ENCODE data around the gene ARHGEF11.

Gene ARHGEF11

DNA sequence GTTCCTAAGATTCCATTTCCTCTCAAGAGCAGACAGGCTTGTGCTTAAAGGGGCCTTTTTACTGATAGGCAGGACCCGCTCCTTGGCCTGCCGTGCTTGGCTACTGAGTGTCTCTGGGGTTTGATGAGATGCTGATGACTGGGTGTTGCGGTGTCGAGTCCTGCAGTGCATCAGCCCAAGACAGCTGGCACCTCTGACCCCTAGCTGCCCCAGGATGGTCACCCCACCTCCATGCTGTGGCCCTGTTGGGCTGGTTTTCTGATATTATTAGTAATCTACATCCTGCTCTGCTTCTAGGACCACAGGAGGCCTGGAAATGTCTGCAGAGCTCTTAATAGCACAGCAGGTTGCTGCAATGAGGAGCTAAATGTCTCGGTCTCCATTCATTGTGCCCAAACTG is 96.4 kb downstream of the ARHGEF11 start:
- TF ChIP-seq, protein P1, sequence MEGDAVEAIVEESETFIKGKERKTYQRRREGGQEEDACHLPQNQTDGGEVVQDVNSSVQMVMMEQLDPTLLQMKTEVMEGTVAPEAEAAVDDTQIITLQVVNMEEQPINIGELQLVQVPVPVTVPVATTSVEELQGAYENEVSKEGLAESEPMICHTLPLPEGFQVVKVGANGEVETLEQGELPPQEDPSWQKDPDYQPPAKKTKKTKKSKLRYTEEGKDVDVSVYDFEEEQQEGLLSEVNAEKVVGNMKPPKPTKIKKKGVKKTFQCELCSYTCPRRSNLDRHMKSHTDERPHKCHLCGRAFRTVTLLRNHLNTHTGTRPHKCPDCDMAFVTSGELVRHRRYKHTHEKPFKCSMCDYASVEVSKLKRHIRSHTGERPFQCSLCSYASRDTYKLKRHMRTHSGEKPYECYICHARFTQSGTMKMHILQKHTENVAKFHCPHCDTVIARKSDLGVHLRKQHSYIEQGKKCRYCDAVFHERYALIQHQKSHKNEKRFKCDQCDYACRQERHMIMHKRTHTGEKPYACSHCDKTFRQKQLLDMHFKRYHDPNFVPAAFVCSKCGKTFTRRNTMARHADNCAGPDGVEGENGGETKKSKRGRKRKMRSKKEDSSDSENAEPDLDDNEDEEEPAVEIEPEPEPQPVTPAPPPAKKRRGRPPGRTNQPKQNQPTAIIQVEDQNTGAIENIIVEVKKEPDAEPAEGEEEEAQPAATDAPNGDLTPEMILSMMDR (conservative IDR thresholded peaks at IDR 0.05; ENCODE audit: low read depth), result no peak
- H3K27ac ChIP-seq, result no peak overlapping the region
- CTCF ChIA-PET, result interaction anchor here (0.6 to 1.6 kb wide), 3 partner anchors 11 to 139 kb away, joined by 3 to 10 read pairs (median 6); no protein-coding TSS in a partner anchor
- DNase-seq (ENCODE audit: low spot score), result no peak
- POLR2A ChIA-PET (ENCODE audit: low non-redundant PET), result no interaction called here

DNA sequence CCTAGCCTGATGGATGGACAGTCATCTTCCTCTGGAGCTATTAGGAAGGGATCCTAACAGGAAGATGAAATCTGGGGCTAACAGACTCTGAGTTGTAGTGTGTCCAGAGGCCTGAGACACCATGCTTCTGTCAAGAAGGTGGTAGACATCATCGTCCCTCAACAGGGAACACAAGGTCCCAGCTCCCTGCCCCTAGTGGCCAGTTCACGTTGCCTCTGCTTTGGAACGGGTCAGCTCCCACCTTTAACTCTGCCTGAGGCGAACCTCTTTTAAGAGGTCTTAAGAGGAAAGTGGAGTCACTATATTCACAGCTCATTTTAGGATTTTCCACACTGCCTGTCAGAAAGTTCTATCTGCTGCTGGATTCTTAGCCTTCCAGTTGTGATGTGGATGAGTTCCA is 96.8 kb downstream of the ARHGEF11 start:
- H3K27ac ChIP-seq, result no peak overlapping the region
- ChIA-PET POLR2A (ENCODE audit: low non-redundant PET) (no interaction called here), CTCF (interaction anchor here (0.6 to 1.6 kb wide), 4 partner anchors 21 to 140 kb away, joined by 3 to 10 read pairs (median 5); no protein-coding TSS in a partner anchor)
- TF ChIP-seq, protein P1 (conservative IDR thresholded peaks at IDR 0.05; ENCODE audit: low read depth), result no peak
- no peak for DNase-seq (ENCODE audit: low spot score)

DNA sequence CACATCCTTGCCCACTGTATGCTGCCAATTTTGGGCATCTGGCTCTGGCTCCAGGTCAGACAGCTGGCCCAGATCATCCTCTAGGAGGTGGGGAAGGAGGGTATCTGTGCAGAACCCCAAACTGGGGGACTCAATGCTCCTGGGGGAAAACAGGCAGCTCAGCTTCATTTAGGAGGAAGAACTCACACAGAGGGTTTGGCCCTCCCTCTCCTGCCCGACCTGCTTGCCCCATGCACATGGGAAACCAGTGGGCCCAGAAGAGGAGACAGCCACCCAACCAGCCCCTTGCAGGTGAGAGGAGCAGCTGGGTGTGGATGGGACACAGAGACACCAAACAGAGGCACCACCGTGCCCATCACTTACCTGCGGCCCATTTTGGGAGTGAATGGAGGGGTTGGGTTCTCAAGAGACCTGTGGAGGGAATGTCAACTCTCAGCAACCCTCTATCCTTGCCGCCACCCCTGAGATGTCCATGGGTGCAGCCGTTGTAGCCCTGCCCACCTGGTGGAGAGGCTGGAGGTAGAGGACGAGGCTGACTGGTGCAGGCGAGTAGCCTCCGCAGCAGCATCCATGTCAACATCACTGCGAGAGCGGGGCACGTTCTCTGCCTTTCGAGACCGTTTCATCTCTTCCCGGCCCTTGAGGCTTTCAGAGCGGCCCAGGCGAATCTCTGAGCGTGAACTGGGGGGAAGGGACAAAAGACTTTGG is 97.6 kb downstream of the ARHGEF11 start:
- POLR2A ChIA-PET (ENCODE audit: low non-redundant PET), result no interaction called here
- no peak for DNase-seq (ENCODE audit: low spot score)
- H3K27ac ChIP-seq, result no peak overlapping the region
- CTCF ChIA-PET, result interaction anchor here (0.6 to 1.6 kb wide), 5 partner anchors 8 to 96 kb away, joined by 3 to 10 read pairs (median 4); no protein-coding TSS in a partner anchor
- TF ChIP-seq, protein P1 (conservative IDR thresholded peaks at IDR 0.05; ENCODE audit: low read depth), result no peak

DNA sequence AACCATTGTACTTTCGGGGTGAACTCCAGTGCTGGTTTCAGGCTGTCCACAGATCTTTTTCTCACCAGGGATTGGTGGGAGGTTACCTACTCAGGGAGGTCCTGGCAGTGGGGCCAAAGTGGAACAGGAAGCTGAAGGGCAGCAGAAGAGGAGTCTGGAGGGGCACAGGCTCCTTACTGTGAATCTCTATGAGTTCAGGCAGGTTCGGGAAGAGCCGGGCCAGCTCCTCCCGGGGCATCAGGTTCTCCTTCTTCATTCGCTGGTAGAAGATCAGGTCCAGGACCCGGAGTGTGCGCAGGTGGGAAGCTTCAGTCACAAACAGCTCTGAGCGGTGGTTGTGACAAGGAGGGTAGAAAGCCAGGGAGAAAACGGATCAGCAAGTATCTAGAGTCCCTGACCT is 98.4 kb downstream of the ARHGEF11 start:
- H3K27ac ChIP-seq, result no peak overlapping the region
- CTCF ChIA-PET, result interaction anchor here (0.7 to 1.0 kb wide), 2 partner anchors 9 to 69 kb away, joined by 4 to 5 read pairs; no protein-coding TSS in a partner anchor
- DNase-seq (ENCODE audit: low spot score), result no peak
- POLR2A ChIA-PET (ENCODE audit: low non-redundant PET), result no interaction called here
- TF ChIP-seq, protein P1 (conservative IDR thresholded peaks at IDR 0.05; ENCODE audit: low read depth), result no peak

DNA sequence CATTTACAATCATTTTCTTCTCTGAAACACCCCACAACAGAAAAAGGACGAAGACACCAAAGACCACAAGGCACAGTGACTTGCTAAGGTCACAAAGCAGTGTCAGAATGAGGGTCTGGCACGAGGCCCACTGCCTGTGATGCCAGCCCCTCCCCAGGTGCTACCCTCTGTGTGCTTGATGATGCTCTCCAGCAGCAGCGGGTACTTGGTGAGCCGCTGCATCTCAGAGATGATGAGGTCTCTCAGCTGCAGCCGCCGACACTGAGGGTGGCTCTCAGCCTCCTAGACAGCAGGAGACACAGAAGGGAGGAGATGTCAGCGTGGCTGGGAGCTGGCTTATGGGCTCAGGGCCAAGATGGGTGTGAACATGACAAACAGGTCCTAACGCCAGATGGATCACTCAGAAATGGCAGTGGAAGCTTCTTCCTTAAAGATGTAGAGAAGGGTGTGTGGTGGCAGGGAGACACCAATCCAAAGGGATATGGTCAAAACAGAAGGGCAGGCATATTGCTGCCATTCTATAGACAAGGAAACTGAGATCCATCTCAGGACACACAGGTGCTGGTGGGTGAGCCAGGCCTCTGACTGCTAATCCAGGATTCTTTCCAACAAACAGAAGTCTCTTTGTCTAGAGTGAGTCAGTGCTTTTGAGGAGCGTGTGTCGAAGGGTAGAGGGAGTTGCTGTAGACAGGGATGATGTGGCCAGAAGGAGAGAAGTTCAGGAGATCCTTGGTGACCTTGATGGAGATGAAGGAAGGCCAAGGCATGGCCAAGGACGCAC is 99.5 kb downstream of the ARHGEF11 start:
- no peak overlapping the region for H3K27ac ChIP-seq
- CTCF ChIA-PET, result no interaction called here
- POLR2A ChIA-PET (ENCODE audit: low non-redundant PET), result no interaction called here
- TF ChIP-seq, protein P1 (conservative IDR thresholded peaks at IDR 0.05; ENCODE audit: low read depth), result no peak
- no peak for DNase-seq (ENCODE audit: low spot score)

DNA sequence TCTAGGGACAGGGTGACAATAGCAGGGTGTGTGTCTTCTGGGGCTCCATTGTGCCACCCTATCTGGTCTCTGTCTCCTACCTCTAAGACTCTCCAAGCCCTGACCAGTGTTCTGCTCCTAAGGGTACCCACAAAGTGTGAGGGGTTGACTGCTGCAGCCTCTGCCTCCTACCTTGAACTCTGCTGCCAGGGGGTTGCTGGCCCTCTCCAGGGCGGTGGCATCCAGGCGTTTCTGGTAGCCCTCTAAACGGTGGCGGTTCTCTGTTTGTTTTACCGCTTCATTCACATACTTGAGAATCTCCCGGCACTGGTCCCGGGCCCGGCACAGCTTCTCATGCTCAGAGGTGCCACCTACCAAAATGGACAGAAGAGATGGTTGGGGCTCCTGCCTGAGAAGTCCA is 100.7 kb downstream of the ARHGEF11 start:
- no peak overlapping the region for H3K27ac ChIP-seq
- DNase-seq (ENCODE audit: low spot score), result no peak
- CTCF ChIA-PET, result no interaction called here
- POLR2A ChIA-PET (ENCODE audit: low non-redundant PET), result no interaction called here
- TF ChIP-seq, protein P1 (conservative IDR thresholded peaks at IDR 0.05; ENCODE audit: low read depth), result no peak
